ENCODE measurements around the gene MAP1LC3B.

The MAP1LC3B gene

DNA sequence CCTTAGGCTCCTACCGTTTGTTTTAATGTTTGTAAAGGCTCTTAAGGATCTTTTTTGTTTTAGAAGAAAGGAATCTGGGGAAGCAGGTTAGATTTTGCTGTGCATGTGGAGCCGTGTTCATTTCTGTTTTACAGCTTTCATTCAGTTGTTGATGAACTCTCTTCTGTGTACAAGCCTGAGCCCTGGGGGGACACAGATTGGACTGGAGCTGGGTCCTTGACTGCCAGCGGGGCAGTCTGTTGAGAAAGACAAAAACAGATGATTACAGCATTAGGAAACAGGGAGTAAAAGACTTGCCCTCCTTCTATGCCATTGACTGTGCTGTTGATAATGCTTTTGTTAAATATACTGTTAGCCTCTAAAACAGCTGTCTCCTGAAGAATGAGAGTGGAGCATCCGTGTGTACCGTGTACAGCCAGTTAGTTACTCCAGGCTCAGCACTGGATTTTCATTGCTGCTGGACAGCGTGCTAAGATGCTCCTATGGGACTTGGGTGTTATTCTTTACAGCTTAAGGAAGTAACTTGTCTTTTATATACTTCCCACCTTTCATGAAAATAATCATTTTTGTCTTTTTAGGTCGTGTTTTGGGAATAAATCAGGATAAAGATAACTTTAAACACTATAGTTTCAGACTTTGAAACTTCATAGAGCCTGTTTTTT is 3.2 kb downstream of the MAP1LC3B start:
- no peak overlapping the region for H3K4me3 ChIP-seq (ENCODE audit: low read depth, low read length)
- TF ChIP-seq ZNF792 (tag by site-specific recombination; IDR thresholded peaks at IDR 0.05) (no peak), ZNF174 (tag by site-specific recombination; IDR thresholded peaks at IDR 0.05) (no peak), REST (tag by site-specific recombination; IDR thresholded peaks at IDR 0.05) (peak; percentile 77), KLF17 (tag by site-specific recombination; IDR thresholded peaks at IDR 0.05) (no peak), SP7 (tag by site-specific recombination; IDR thresholded peaks at IDR 0.05) (no peak)
- H3K27ac ChIP-seq (ENCODE audit: extremely low read depth, low read depth, low read length), result no peak overlapping the region
- ChIA-PET POLR2A (interaction anchor here (0.7 kb wide), 1 partner anchor 63 kb away, joined by 8 read pairs; no protein-coding TSS in a partner anchor), CTCF (interaction anchor here (0.6 to 3.0 kb wide), 6 partner anchors 10 to 256 kb away, joined by 3 to 27 read pairs (median 4); partner anchors contain the start of gene FBXO31)
- peaks cover 0 to 19% of the 10 kb centered on the region in 2 experiments; a peak in 2 of 3 replicates for H3K36me3 ChIP-seq (ENCODE audit: control insufficient read depth in 2 of 2, insufficient read depth in 1 of 2, low read length in 2 of 2)
- no peaks in the 10 kb centered on the region for H3K9me3 ChIP-seq (ENCODE audit: control insufficient read depth, insufficient read depth, low read depth, low read length)
- peaks cover 7% of the 10 kb centered on the region for H3K4me1 ChIP-seq (ENCODE audit: control insufficient read depth, insufficient read depth, low read length)

- H3K9me3 ChIP-seq (ENCODE audit: control insufficient read depth, insufficient read depth, low read depth, low read length), result no peaks in the 10 kb centered on the region
- POLR2A ChIA-PET, result interaction anchor here (0.8 to 1.3 kb wide), 2 partner anchors 17 to 22 kb away, joined by 3 read pairs; partner anchors contain the start of gene FBXO31
- CTCF ChIA-PET, result interaction anchor here (0.5 to 1.7 kb wide), 3 partner anchors 10 to 231 kb away, joined by 3 to 6 read pairs (median 4); no protein-coding TSS in a partner anchor
- H3K4me1 ChIP-seq (ENCODE audit: control insufficient read depth, insufficient read depth, low read length), result no peaks in the 10 kb centered on the region
- no peak overlapping the region for H3K27ac ChIP-seq (ENCODE audit: extremely low read depth, low read depth, low read length)
- H3K4me3 ChIP-seq (ENCODE audit: low read depth, low read length), result no peak overlapping the region
- peaks cover 13 to 81% of the 10 kb centered on the region in 2 experiments; a peak in 2 of 3 replicates for H3K36me3 ChIP-seq (ENCODE audit: control insufficient read depth in 2 of 2, insufficient read depth in 1 of 2, low read length in 2 of 2)
- TF ChIP-seq ZNF530 (tag by site-specific recombination; IDR thresholded peaks at IDR 0.05; ENCODE audit: low read depth), result no peak
- TF ChIP-seq ZNF777 (tag by site-specific recombination; IDR thresholded peaks at IDR 0.05; ENCODE audit: borderline replicate concordance), result no peak
- no peak for TF ChIP-seq SCRT2 (tag by site-specific recombination; IDR thresholded peaks at IDR 0.05)
These were observed 12.9 kb downstream of the MAP1LC3B start for GRCh38 chr16:87404764-87405625.

DNA sequence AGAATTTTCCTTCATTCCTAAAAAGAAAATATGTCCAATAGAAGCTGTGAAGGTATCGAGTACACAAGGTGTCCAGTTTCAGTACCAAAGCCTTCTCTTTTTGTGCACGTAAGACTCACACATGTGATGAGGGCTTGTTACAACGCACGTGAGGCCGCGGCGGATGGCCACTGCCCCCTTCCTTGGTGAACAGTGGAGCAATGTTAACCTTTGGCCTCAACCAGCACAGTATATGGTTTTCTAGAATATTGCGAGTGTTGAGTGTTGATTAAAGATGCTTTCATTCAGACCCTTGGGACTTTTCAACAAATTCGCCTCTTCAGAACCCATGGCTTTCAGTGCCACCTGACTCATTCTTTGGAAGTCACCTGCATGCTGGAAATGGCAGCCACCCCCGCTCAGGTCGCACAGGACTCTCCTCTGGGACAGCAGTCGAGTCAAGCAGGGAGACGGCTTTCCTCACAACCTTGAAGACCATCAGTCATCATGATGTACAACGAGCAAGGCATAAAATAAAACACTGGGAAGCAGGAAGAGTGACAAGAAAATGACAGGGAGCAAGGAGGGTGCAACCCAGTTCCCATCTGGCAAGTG is 14.5 kb downstream of the MAP1LC3B start:
- Histone ChIP-seq H3K9me3 (ENCODE audit: control insufficient read depth, insufficient read depth, low read depth, low read length) (no peaks in the 10 kb centered on the region), H3K36me3 (ENCODE audit: control insufficient read depth in 2 of 2, insufficient read depth in 1 of 2, low read length in 2 of 2) (peaks cover 9 to 84% of the 10 kb centered on the region in 2 experiments; a peak in 2 of 3 replicates), H3K27ac (ENCODE audit: extremely low read depth, low read depth, low read length) (no peak overlapping the region), H3K4me1 (ENCODE audit: control insufficient read depth, insufficient read depth, low read length) (no peaks in the 10 kb centered on the region), H3K4me3 (ENCODE audit: low read depth, low read length) (no peak overlapping the region)
- POLR2A ChIA-PET, result no interaction called here
- TF ChIP-seq KLF7 (tag by site-specific recombination; IDR thresholded peaks at IDR 0.05; ENCODE audit: borderline replicate concordance), result no peak
- TF ChIP-seq SP7 (tag by site-specific recombination; IDR thresholded peaks at IDR 0.05), result 0 out of 2 replicates have a peak, but pooled peaks have one; percentile 49
- CTCF ChIA-PET, result interaction anchor here (0.7 to 1.7 kb wide), 4 partner anchors 10 to 144 kb away, joined by 3 to 6 read pairs (median 4); no protein-coding TSS in a partner anchor
